ENCODE measurements around the gene PPP3R2. TPM values are rescaled to one million over a fixed set of nuclear protein-coding genes. Genes with fewer than 3 reads are reported as not detected.

PPP3R2 gene, protein sequence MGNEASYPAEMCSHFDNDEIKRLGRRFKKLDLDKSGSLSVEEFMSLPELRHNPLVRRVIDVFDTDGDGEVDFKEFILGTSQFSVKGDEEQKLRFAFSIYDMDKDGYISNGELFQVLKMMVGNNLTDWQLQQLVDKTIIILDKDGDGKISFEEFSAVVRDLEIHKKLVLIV
- not detected in 2 replicates for total RNA-seq (2014; rRNA removed; shearing (Covaris generic))
- polyA plus RNA-seq (2015; cell fraction: cytosol; rRNA removed) = not detected in 2 replicates
- polyA plus RNA-seq (2015; cell fraction: nucleus; rRNA removed) = not detected in 2 replicates

DNA sequence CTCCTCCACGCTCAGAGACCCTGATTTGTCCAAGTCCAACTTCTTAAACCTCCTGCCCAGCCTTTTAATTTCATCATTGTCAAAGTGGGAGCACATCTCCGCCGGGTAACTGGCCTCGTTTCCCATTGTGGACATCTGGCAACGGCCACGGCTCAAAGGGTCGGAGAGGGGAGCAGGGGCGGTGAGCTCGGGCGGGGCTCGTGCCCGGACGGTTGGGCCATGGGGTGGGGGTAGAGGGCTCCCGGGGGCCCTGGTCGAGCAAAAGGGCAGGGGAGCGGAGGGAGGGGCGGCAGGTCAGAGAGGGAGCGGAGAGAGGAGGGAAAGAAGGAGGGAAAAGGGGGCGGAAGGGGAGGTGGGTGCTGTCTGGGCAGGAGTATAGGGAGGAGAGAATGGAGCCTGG, at the start of gene PPP3R2:
TSS of gene PPP3R2 (minus strand) at position 174 of the 400 bp plus-strand sequence. CDS start at position 126, 48 bp downstream.
- in situ Hi-C loops (cut with HindIII; ENCODE audit: low pct_unique_long_range_greater_than_20kb, low sequenced_read_pairs) = no loop called here
- no peak for DNase-seq (ENCODE audit: low read depth, low spot score)

DNA sequence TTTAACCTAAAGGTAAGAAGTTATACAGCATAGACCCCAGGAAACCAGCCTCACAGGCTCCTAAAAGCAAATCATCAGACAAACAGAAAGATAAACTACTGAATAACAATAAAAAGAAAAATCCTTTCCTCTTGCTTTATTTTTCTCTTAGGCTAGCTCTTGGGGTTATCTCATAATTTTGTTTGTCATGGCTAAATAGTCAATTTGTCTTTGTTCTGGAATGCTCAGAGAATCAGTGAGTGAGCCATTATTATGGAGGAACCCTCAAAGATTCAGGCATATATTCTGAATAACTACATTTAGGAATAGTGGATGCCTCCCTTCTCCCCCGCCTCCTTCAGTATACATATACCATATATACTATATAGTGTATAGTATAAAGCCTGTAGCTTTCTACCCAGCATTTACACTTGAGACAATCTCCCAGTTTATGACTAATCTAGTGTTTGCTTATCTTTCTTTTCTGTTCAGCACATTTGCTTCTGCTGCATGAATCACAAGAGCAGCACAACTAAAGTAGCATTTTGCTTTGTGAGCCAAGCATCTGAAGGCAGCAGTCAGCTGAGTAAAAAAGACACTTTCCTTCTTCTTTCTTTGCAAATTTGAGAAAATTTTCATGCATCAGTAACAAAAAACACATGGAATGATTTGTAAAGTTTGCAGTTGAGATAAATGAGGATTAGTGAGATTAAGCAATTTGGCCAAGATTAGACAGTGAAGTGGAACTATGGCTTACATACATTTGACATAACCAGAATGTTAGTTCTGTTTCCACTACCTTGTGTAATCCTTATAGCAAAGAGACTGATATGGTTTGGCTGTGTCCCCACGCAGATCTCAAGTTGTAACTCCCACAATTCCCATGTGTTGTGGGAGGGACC, 45.3 kb upstream of the PPP3R2 start:
- no peak for DNase-seq (ENCODE audit: low read depth, low spot score)
- in situ Hi-C loops (cut with HindIII; ENCODE audit: low pct_unique_long_range_greater_than_20kb, low sequenced_read_pairs) = no loop called here

DNA sequence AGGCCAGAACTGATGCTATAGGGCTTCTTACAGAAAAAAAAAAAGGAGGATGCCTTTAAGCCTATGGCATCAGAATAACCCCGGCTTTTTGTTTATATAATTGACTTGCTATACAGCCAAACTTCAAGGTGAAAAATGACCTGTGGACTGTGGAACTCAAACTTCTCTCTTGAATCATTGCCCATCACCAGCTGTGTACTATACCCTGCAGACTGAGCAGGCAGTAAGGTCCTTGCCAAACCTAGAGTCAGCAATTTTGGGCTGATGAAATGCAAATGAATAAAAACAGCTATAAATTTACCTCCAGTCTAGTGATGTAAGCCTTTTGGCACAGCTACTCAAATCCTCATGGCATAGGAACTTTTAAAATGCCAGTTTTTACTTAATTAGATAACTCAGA, 44.5 kb upstream of the PPP3R2 start:
- in situ Hi-C loops (cut with HindIII; ENCODE audit: low pct_unique_long_range_greater_than_20kb, low sequenced_read_pairs) = no loop called here
- no peak for DNase-seq (ENCODE audit: low read depth, low spot score)

DNA sequence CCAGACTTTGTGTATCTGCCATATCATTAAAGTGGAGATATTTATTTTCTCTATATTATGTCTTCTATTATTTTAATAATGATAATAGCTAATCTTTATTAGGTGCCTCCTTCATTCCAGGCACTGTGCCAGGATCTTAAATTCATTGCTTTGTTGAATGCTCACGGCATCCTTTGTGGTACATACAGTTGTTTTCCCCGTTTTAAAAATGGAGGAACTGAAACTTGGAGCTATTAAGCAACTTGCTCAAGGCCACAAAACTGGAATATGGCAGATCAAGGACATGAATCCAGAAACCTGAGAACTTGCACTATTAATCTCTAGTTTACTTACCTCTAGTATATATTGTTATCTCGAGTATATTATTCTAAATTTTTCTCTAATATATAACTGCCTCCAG, 41.5 kb upstream of the PPP3R2 start:
- no peak for DNase-seq (ENCODE audit: low read depth, low spot score)
- in situ Hi-C loops (cut with HindIII; ENCODE audit: low pct_unique_long_range_greater_than_20kb, low sequenced_read_pairs) = no loop called here

DNA sequence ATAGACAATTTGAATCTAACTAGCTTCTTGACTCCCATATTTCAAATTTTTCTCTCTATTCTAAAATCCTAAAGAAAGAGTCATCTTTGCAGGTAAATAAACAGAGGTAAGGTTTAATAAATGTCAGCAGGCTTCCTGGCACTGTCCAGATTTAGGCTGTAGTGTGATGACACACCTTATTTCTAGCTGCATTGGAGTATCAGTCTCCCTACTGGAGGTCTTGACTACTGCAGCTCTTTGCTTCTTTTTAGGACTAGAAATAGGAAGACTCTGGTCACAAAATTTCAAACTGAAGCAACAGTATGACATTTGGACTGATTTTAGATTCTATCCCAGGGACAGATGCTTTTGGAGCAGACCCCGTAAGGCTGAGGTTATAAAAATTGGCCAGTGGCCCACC, 40.7 kb upstream of the PPP3R2 start:
- no peak for DNase-seq (ENCODE audit: low read depth, low spot score)
- in situ Hi-C loops (cut with HindIII; ENCODE audit: low pct_unique_long_range_greater_than_20kb, low sequenced_read_pairs) = no loop called here

- DNase-seq (ENCODE audit: low read depth, low spot score) = no peak
- in situ Hi-C loops (cut with HindIII; ENCODE audit: low pct_unique_long_range_greater_than_20kb, low sequenced_read_pairs) = no loop called here
Observed at GRCh38 chr9:101634741-101635409, 40.1 kb upstream of the PPP3R2 start.

DNA sequence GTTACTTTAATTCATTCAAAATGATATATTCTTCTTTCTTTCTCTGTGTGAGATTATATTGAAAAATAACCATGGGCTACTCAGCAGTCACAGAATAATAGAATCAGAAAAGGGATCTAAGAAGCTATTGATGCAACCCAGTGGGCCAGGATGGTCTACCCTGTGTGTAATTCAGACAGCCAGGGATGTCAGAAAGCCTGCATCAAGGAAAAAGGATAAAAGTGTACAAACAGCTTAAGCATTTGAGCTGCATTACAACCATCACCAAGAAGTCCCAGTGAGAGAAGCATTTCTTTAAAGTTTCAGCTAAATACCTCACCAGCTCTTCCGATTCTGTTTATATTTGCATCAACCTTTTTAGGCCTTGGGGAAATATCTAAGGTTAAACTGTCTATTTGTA, 37.8 kb upstream of the PPP3R2 start:
- in situ Hi-C loops (cut with HindIII; ENCODE audit: low pct_unique_long_range_greater_than_20kb, low sequenced_read_pairs) = no loop called here
- DNase-seq (ENCODE audit: low read depth, low spot score) = no peak

- in situ Hi-C loops (cut with HindIII; ENCODE audit: low pct_unique_long_range_greater_than_20kb, low sequenced_read_pairs) = no loop called here
- no peak for DNase-seq (ENCODE audit: low read depth, low spot score)
Observed at GRCh38 chr9:101631892-101632291, 37.1 kb upstream of the PPP3R2 start.

DNA sequence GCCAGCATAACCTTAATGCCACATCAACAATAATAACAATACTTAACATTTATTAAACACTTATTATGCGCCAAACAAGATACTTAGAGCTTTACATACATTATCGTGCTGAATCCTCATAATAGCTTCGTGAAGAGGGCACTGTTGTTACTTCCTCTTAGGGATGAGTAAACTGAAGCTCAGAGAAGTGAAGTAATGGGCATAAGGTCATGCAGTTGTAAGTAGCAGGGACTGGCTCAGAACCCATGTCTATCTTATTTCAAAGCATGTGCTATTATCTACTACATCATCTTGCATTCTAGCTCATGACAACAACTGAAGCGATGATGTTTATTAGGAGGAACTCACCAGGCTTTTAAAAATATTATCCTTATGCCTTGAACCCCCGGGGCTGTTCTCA, 34.9 kb upstream of the PPP3R2 start:
- in situ Hi-C loops (cut with HindIII; ENCODE audit: low pct_unique_long_range_greater_than_20kb, low sequenced_read_pairs) = no loop called here
- DNase-seq (ENCODE audit: low read depth, low spot score) = no peak

DNA sequence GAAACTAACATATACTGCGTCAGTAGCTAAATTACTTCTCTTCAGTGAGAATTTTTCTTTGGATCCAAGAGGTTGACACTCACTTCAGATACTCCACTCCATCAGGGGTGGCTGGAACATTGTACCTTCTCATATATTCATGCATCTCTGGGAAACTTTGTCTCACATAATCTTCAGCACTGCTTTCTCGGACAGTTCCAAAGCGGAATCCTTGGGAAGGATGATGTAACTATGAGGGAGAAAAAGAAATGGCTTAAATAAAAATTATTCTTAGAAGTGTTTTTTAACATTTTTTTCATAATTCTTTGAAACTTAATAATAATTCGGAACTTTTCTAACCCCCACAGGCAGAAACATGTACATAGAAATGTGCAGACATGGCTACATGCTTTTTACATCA, 33.4 kb upstream of the PPP3R2 start:
- DNase-seq (ENCODE audit: low read depth, low spot score) = no peak
- in situ Hi-C loops (cut with HindIII; ENCODE audit: low pct_unique_long_range_greater_than_20kb, low sequenced_read_pairs) = no loop called here

DNA sequence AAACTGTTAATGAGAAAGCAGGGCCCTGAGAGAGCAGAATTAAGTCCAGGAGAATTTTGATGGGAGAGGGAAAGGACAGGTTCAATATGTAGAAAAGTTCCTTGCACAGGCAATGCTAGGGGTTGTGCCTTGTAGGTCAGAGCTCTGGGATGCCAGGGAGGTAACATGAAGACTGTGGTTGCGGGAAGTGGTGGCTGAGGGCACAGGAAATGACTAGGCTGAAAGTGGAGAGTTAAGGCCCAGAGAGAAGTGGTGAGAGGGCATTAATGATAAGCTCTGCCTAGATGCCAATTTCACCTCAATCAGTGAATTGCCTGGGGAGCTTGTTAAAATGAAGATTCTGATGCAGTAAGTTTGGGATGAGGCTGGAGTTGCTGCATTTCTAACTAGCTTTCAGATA, 31.5 kb upstream of the PPP3R2 start:
- DNase-seq (ENCODE audit: low read depth, low spot score) = no peak

DNA sequence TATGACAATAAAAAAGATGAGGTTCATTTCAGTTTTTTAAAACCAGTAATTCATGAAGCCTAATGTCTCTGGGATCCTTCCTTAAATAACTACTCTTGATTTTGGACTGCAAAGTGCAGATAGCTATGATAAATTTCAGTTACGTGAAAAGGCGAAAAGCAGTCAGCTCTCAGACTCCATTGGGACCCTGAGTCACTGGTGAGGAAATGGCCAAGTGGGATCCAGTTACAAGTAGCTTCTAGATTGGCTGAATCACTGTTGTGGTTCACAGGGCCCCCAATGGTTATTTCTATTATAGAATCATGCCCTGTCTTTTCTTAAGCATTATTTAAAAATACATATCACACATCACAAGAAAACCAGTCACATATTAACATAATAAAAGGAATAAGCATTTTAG, 31.1 kb upstream of the PPP3R2 start:
- DNase-seq (ENCODE audit: low read depth, low spot score) = no peak
- in situ Hi-C loops (cut with HindIII; ENCODE audit: low pct_unique_long_range_greater_than_20kb, low sequenced_read_pairs) = no loop called here

More for the DNA sequence above, 31.5 kb upstream of the PPP3R2 start:
- in situ Hi-C loops (cut with HindIII; ENCODE audit: low pct_unique_long_range_greater_than_20kb, low sequenced_read_pairs) = no loop called here

DNA sequence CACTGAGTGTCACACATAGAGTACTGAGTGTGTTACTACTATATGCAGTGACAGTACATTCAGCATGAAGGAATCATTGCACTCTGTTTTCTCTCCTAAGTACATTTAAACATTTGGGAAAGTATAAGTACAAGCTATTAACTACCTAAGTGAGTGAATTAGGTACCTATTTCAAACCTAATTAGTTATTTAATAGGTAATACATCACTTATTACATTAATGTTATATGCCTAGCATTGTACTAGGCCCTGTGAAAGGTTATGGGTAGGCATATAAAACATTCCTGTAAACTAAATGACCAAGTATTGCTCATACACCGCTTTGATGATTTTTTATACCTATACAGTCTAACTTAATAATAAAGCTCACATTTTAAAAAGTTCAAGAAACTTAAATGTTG, 25.7 kb upstream of the PPP3R2 start:
- DNase-seq (ENCODE audit: low read depth, low spot score) = no peak
- in situ Hi-C loops (cut with HindIII; ENCODE audit: low pct_unique_long_range_greater_than_20kb, low sequenced_read_pairs) = no loop called here

GRCh38 chr9:101618698-101619097, 23.9 kb upstream of the PPP3R2 start:
- in situ Hi-C loops (cut with HindIII; ENCODE audit: low pct_unique_long_range_greater_than_20kb, low sequenced_read_pairs) = no loop called here
- no peak for DNase-seq (ENCODE audit: low read depth, low spot score)

DNA sequence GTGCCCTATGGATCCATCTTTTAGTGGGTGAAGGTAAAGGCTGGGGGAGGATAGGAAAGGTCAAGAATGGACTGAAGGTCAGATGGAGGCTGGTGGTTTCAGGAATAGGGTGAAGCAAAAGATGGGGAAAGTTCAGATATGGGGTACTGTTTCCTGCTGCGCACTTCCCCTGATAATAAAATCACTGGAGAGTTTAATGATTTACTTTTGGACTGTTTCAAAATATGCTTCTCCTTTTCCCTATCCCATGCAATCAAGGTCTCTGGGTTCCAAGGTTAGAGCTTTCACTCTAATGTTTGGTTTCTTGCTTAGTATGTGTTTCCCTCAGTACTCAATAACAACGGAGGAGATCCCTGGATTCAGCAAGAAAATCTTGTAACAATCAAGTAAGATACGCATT, 10.8 kb upstream of the PPP3R2 start:
- in situ Hi-C loops (cut with HindIII; ENCODE audit: low pct_unique_long_range_greater_than_20kb, low sequenced_read_pairs) = no loop called here
- no peak for DNase-seq (ENCODE audit: low read depth, low spot score)

GRCh38 chr9:101604296-101604695, 9.5 kb upstream of the PPP3R2 start:
- DNase-seq (ENCODE audit: low read depth, low spot score) = no peak
- in situ Hi-C loops (cut with HindIII; ENCODE audit: low pct_unique_long_range_greater_than_20kb, low sequenced_read_pairs) = no loop called here

GRCh38 chr9:101601904-101602765, 7.4 kb upstream of the PPP3R2 start:
- DNase-seq (ENCODE audit: low read depth, low spot score) = peak; percentile 76
- in situ Hi-C loops (cut with HindIII; ENCODE audit: low pct_unique_long_range_greater_than_20kb, low sequenced_read_pairs) = no loop called here

DNA sequence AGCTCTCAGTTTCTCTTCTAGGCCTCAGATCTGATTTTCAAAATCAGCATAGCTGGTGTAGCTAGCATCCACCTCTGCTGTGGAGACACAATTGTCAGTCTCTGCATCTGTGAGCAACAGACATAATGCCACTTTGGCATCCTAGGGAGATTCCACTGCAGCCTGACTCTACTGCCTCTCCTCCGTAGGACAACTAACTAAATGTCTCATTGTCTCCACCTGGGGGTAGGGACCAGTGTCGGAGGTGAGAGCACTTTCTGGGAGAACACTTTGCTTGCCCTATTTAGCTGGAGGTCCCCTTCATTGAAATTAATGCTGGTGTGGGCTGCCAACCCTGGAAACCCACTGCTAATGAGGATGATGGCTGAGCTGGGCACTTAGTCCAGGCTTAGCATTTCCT, 1.4 kb downstream of the PPP3R2 start:
- in situ Hi-C loops (cut with HindIII; ENCODE audit: low pct_unique_long_range_greater_than_20kb, low sequenced_read_pairs) = no loop called here
- no peak for DNase-seq (ENCODE audit: low read depth, low spot score)
